MM.1S (cell line): Measurements from ENCODE around the gene CFHR2.
"Not testable (repeated sequence)": the region's sequence is repeated elsewhere in the genome, so short reads cannot be mapped to it uniquely, and the experiment has no call there.

Source experiments
- EZH2 ChIP-seq: fragments of 300-600 bp; sonication (generic); optimal IDR thresholded peaks from 2 replicates; pipeline ENCODE3; 2017; ENCODE audit warnings: low read depth, mild to moderate bottlenecking, antibody characterized with exemption, low read length, mixed read lengths
- EZH2phosphoT487 ChIP-seq: fragments of 300-600 bp; sonication (generic); IDR thresholded peaks from 2 replicates; pipeline ENCODE4 v1.6.1; 2018; ENCODE audit warnings: antibody characterized with exemption, low read length
- TF ChIP-seq, protein P1 (sequence below): fragments of 300-600 bp; sonication (generic); IDR thresholded peaks from 2 replicates; pipeline ENCODE4 v1.5.1; 2016; ENCODE audit warnings: antibody characterized with exemption, low read length, mixed read lengths

GRCh38 chr1:196941474-196941873, 2.1 kb upstream of the CFHR2 start:
- TF ChIP-seq, protein P1, sequence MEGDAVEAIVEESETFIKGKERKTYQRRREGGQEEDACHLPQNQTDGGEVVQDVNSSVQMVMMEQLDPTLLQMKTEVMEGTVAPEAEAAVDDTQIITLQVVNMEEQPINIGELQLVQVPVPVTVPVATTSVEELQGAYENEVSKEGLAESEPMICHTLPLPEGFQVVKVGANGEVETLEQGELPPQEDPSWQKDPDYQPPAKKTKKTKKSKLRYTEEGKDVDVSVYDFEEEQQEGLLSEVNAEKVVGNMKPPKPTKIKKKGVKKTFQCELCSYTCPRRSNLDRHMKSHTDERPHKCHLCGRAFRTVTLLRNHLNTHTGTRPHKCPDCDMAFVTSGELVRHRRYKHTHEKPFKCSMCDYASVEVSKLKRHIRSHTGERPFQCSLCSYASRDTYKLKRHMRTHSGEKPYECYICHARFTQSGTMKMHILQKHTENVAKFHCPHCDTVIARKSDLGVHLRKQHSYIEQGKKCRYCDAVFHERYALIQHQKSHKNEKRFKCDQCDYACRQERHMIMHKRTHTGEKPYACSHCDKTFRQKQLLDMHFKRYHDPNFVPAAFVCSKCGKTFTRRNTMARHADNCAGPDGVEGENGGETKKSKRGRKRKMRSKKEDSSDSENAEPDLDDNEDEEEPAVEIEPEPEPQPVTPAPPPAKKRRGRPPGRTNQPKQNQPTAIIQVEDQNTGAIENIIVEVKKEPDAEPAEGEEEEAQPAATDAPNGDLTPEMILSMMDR: not testable (repeated sequence)
- TF ChIP-seq EZH2, EZH2phosphoT487: not testable (repeated sequence)
